Measurements from ENCODE around the gene TMEM132D.

TMEM132D gene

DNA sequence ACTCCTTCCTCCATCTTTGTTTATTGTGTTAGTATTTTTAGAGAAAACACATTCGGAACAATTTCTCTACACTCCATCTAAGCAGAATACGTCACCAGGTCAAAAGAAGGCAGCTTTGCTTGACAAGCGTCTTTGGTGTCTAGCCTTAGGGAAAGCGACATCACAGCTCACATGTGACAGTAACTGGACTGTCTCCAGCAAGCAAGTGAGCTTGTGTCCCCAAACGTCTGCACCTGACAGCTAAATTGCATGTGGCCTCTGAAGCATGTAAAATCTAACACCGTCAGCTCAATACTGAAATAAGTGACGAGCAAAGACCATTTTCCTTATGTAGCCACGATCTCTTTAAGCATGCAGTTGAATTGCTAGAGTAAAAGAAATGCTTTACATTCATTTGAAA is 540.8 kb downstream of the TMEM132D start:
- TF ChIP-seq, protein P1, sequence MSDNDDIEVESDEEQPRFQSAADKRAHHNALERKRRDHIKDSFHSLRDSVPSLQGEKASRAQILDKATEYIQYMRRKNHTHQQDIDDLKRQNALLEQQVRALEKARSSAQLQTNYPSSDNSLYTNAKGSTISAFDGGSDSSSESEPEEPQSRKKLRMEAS (IDR thresholded peaks at IDR 0.05; ENCODE audit: low read depth, low read length), result no peak
- TF ChIP-seq POLR2A (IDR thresholded peaks at IDR 0.05; ENCODE audit: extremely low read depth, insufficient read length), result no peak
- no peak overlapping the region for H3K4me3 ChIP-seq (ENCODE audit: low read depth, low read length)
- no peak for DNase-seq (ENCODE audit: low read depth)

DNA sequence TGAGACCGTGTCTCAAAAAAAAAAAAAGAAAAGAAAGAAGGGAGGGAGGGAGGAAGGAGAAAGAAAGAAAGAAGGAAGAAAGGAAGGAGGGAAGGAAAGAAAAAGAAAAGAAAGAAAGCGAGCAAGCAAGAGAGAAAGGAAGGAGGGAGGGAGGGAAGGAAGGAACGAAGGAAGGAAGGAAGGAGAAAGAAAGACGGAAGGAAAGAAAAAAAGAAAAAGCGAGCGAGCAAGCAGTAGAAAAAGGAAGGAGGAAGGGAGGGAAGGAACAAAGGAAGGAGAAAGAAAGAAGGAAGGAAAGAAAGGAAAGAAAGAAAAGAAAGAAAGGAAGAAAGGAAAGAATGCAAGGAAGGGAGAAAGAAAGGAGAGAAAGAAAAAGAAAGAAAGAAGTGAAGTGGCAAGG is 546.6 kb downstream of the TMEM132D start:
- DNase-seq (ENCODE audit: low read depth), result no peak
- TF ChIP-seq POLR2A (IDR thresholded peaks at IDR 0.05; ENCODE audit: extremely low read depth, insufficient read length) (no peak), MYC (IDR thresholded peaks at IDR 0.05; ENCODE audit: low read depth, low read length) (no peak)
- TF ChIP-seq, protein P1 (IDR thresholded peaks at IDR 0.05; ENCODE audit: low read depth, low read length), result no peak
- TF ChIP-seq, protein P2, sequence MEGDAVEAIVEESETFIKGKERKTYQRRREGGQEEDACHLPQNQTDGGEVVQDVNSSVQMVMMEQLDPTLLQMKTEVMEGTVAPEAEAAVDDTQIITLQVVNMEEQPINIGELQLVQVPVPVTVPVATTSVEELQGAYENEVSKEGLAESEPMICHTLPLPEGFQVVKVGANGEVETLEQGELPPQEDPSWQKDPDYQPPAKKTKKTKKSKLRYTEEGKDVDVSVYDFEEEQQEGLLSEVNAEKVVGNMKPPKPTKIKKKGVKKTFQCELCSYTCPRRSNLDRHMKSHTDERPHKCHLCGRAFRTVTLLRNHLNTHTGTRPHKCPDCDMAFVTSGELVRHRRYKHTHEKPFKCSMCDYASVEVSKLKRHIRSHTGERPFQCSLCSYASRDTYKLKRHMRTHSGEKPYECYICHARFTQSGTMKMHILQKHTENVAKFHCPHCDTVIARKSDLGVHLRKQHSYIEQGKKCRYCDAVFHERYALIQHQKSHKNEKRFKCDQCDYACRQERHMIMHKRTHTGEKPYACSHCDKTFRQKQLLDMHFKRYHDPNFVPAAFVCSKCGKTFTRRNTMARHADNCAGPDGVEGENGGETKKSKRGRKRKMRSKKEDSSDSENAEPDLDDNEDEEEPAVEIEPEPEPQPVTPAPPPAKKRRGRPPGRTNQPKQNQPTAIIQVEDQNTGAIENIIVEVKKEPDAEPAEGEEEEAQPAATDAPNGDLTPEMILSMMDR (IDR thresholded peaks at IDR 0.05; ENCODE audit: low read depth, low read length), result no peak
- no peak overlapping the region for H3K4me3 ChIP-seq (ENCODE audit: low read depth, low read length)

DNA sequence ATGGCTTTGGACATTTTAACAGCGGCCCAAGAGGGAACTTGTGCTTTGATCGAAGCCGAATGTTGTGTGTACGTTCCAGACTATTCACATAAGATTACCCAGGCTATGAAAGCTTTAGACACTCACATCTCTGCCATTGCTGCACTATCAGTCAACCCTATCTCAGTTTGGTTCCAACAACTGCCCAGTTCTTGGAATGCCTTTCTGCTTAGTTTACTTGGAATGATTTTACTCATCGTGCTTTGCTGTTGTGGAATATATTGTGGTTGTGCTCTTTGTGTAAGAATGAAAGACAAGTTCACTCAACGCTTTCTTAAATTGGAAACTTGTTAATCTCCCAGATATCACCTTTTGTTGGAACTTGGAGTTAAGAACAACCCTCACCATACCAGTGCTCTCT is 552.3 kb downstream of the TMEM132D start:
- no peak overlapping the region for H3K4me3 ChIP-seq (ENCODE audit: low read depth, low read length)
- TF ChIP-seq, protein P2 (IDR thresholded peaks at IDR 0.05; ENCODE audit: low read depth, low read length), result no peak
- no peak for TF ChIP-seq POLR2A (IDR thresholded peaks at IDR 0.05; ENCODE audit: extremely low read depth, insufficient read length)
- no peak for TF ChIP-seq MYC (IDR thresholded peaks at IDR 0.05; ENCODE audit: low read depth, low read length)
- TF ChIP-seq, protein P1 (IDR thresholded peaks at IDR 0.05; ENCODE audit: low read depth, low read length), result no peak
- DNase-seq (ENCODE audit: low read depth), result no peak

DNA sequence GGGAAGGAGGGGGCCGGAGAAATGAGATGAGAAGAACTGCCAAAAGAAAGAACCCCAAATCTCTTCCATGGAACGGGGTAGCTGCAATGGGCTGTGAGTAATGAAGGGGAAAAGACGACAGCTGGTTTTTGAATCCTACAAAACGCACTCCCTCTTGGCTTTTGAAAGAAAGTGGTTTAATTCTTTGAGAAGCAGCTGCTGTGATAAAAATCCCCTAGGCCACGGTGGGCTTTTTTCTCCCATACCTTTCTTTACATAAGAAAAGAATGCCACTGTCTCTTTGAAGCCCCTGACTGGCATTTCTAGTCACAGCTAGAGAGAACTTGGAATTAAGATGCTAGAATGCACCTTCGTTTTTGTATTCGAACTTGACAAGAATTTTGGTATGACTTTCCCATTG is 564.5 kb downstream of the TMEM132D start:
- H3K4me3 ChIP-seq (ENCODE audit: low read depth, low read length), result no peak overlapping the region
- TF ChIP-seq POLR2A (IDR thresholded peaks at IDR 0.05; ENCODE audit: extremely low read depth, insufficient read length), result no peak
- no peak for TF ChIP-seq MYC (IDR thresholded peaks at IDR 0.05; ENCODE audit: low read depth, low read length)
- TF ChIP-seq, protein P2 (IDR thresholded peaks at IDR 0.05; ENCODE audit: low read depth, low read length), result no peak
- TF ChIP-seq, protein P1 (IDR thresholded peaks at IDR 0.05; ENCODE audit: low read depth, low read length), result no peak
- DNase-seq (ENCODE audit: low read depth), result no peak

DNA sequence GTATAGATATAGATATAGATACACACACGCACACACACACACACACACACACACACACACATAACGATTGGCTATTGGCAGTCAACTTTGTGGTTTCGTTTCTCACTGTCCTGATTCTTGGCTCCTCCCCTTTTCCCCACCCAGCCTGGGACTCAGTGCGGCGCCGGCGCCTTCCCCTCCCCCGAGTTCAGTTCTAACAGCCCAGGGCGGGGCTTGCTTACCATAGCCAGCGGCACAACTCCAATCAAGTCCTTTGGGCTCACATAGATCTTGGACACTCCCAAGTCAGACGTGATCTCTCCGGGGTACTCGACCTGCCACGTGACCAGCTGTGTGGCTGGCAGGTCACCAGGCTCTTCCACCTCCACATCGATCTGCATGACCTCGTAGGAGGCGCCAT is 566.4 kb downstream of the TMEM132D start:
- DNase-seq (ENCODE audit: low read depth), result no peak
- TF ChIP-seq, protein P2 (IDR thresholded peaks at IDR 0.05; ENCODE audit: low read depth, low read length), result no peak
- TF ChIP-seq MYC (IDR thresholded peaks at IDR 0.05; ENCODE audit: low read depth, low read length), result no peak
- no peak for TF ChIP-seq POLR2A (IDR thresholded peaks at IDR 0.05; ENCODE audit: extremely low read depth, insufficient read length)
- TF ChIP-seq, protein P1 (IDR thresholded peaks at IDR 0.05; ENCODE audit: low read depth, low read length), result no peak
- H3K4me3 ChIP-seq (ENCODE audit: low read depth, low read length), result no peak overlapping the region

DNA sequence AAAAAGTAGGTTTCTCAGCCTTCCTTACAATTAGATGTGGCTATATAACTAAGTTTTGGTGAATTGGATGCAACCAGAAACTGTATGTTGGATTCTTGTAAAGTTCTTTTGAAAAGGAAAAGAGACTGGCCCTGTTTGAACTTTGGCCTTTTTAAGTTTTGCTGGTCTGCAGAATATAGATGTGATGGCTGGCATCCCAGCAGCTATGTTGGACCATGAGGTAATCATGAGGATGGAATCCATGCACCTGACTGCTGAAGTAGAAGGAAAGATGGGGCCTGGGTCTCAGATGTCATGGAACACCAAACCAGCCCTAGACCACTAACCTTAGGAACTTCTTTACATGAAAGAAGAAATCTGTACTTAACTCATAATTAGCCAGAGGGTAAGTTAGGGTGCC is 568.1 kb downstream of the TMEM132D start:
- no peak for DNase-seq (ENCODE audit: low read depth)
- TF ChIP-seq, protein P1 (IDR thresholded peaks at IDR 0.05; ENCODE audit: low read depth, low read length), result no peak
- no peak for TF ChIP-seq POLR2A (IDR thresholded peaks at IDR 0.05; ENCODE audit: extremely low read depth, insufficient read length)
- no peak overlapping the region for H3K4me3 ChIP-seq (ENCODE audit: low read depth, low read length)

DNA sequence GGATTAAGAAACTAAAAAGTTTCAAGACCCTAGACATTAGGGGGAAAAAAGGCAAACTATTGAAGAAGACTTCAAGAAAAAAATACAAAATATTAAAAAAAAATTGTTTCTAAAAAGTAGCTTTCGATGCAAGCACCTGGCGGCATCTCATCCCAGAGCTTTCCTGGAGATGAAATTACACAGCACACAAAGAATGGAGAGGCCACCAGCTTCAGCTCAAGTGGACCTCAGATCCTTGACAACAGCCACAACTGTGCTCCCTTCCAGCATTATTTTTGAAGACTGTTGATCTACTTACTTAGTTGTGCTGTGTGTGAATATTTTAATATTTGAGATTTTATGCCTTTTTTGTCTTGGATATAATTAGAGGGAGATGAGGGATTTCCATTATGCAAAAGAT is 571.5 kb downstream of the TMEM132D start:
- DNase-seq (ENCODE audit: low read depth), result no peak
- TF ChIP-seq, protein P1 (IDR thresholded peaks at IDR 0.05; ENCODE audit: low read depth, low read length), result no peak
- TF ChIP-seq, protein P2 (IDR thresholded peaks at IDR 0.05; ENCODE audit: low read depth, low read length), result no peak
- TF ChIP-seq MYC (IDR thresholded peaks at IDR 0.05; ENCODE audit: low read depth, low read length) (no peak), POLR2A (IDR thresholded peaks at IDR 0.05; ENCODE audit: extremely low read depth, insufficient read length) (no peak)
- no peak overlapping the region for H3K4me3 ChIP-seq (ENCODE audit: low read depth, low read length)
